ENCODE data around the gene TELO2.

DNA sequence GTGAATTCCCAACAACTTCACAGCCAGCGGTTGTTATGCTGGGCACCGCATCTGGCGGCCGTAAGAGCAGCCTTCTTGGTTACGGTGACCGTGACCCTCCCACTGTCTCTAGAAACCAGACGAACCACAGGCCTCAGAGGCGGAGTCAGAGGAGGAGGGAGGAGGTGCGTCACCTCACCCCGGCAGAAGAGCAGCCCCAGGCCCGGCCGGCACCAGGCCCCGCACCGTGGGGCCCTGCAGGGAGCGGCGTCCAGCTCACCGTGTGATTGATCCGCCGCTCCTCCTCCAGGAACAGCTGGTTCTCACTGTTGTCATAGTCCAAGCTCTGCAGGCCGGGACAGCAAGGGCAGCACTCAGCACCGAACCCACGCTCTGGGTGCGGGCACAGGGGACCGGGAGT lies 32.0 kb upstream of the TELO2 start:
- TF ChIP-seq RAD21 (IDR thresholded peaks at IDR 0.05) (no peak), HNF4A (conservative IDR thresholded peaks at IDR 0.05) (no peak), SP1 (IDR thresholded peaks at IDR 0.05) (no peak), TAF1 (conservative IDR thresholded peaks at IDR 0.05) (no peak), FOXA1 (IDR thresholded peaks at IDR 0.05) (no peak), EGR1 (IDR thresholded peaks at IDR 0.05; ENCODE audit: low read depth in 2 of 2) (no peak)
- TF ChIP-seq, protein P1, sequence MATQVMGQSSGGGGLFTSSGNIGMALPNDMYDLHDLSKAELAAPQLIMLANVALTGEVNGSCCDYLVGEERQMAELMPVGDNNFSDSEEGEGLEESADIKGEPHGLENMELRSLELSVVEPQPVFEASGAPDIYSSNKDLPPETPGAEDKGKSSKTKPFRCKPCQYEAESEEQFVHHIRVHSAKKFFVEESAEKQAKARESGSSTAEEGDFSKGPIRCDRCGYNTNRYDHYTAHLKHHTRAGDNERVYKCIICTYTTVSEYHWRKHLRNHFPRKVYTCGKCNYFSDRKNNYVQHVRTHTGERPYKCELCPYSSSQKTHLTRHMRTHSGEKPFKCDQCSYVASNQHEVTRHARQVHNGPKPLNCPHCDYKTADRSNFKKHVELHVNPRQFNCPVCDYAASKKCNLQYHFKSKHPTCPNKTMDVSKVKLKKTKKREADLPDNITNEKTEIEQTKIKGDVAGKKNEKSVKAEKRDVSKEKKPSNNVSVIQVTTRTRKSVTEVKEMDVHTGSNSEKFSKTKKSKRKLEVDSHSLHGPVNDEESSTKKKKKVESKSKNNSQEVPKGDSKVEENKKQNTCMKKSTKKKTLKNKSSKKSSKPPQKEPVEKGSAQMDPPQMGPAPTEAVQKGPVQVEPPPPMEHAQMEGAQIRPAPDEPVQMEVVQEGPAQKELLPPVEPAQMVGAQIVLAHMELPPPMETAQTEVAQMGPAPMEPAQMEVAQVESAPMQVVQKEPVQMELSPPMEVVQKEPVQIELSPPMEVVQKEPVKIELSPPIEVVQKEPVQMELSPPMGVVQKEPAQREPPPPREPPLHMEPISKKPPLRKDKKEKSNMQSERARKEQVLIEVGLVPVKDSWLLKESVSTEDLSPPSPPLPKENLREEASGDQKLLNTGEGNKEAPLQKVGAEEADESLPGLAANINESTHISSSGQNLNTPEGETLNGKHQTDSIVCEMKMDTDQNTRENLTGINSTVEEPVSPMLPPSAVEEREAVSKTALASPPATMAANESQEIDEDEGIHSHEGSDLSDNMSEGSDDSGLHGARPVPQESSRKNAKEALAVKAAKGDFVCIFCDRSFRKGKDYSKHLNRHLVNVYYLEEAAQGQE (IDR thresholded peaks at IDR 0.05): no peak
- TF ChIP-seq, protein P2, sequence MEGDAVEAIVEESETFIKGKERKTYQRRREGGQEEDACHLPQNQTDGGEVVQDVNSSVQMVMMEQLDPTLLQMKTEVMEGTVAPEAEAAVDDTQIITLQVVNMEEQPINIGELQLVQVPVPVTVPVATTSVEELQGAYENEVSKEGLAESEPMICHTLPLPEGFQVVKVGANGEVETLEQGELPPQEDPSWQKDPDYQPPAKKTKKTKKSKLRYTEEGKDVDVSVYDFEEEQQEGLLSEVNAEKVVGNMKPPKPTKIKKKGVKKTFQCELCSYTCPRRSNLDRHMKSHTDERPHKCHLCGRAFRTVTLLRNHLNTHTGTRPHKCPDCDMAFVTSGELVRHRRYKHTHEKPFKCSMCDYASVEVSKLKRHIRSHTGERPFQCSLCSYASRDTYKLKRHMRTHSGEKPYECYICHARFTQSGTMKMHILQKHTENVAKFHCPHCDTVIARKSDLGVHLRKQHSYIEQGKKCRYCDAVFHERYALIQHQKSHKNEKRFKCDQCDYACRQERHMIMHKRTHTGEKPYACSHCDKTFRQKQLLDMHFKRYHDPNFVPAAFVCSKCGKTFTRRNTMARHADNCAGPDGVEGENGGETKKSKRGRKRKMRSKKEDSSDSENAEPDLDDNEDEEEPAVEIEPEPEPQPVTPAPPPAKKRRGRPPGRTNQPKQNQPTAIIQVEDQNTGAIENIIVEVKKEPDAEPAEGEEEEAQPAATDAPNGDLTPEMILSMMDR (IDR thresholded peaks at IDR 0.05; ENCODE audit: low read depth, low read length, missing input control): no peak
